ENCODE measurements around the gene TMEM190.

Gene TMEM190

DNA sequence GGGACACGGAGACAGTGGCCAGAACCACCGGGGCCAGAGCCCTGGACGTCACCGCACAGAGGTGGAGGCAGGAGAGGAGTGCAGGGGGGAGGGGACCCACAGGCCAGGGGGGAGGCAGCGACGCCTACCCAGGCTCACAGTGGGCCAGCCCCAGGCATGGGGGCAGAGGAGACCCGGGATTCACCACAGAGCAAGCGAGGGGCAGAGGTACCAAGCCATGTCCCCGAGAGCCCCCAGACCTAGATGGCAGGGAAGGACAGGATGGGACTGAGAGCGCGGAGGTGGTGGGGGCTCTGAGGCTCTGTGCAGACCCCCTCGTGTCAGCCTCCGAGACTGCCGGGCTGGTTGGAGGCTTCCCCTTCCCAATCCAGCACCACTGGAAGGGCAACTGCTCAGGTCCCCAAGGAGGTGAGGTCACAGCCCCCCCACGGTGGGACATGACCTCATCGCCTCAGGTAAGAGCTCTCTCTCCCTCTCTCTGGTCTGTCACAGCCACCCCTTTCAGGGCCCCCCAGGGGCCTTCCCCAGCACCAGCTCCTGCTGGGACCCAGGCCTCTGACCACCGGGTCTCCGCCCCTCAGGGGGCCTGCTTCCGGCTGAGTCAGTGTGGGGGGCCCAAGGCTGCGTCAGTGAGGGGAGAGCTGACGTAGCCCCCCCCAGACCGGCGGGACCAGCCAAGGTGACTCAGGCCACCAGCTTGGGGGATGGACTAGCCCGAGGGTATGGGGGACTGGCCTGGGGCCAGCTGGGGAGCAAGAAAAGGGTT, 4.1 kb upstream of the TMEM190 start:
- Histone ChIP-seq H3K9me3 (ENCODE audit: control insufficient read depth, insufficient read depth, low read length) (no peaks in the 10 kb centered on the region), H3K36me3 (ENCODE audit: insufficient read depth, low read length) (no peaks in the 10 kb centered on the region), H3K4me1 (ENCODE audit: insufficient read depth, low read length) (peaks cover 38% of the 10 kb centered on the region), H3K9ac (ENCODE audit: low read depth, low read length) (peak overlapping the region; percentile 25)

DNA sequence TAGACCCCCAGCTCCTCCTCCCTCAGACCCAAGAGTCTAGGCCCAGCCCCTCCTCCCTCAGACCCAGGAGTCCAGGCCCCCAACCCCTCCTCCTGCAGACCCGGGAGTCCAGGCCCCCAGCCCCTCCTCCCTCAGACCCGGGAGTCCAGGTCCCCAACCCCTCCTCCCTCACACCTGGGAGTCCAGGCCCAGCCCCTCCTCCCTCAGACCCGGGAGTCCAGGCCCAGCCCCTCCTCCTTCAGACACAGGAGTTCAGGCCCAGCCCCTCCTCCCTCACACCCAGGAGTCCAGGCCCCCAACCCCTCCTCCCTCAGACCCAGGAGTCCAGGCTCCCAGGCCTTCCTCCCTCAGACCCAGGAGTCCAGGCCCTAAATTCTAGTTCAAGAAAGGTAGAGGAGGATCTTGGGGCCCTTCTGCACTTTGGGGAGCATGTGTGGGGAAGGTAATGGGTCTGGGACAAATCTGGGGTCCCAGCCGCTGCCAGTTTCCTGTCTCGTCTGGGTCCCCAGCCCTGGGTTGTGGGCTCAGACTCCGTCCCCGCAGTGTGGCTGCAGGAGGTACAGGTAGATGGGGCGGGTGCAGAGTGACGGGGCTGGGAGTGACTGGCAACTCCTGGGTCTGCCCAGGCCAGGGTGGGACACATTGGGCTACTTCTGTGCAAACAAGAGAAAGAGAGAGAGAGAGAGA, 3.2 kb upstream of the TMEM190 start:
- peak overlapping the region; percentile 35; the same call in 1 of the 2 replicates for H3K9ac ChIP-seq (ENCODE audit: low read depth, low read length)
- H3K36me3 ChIP-seq (ENCODE audit: insufficient read depth, low read length): no peaks in the 10 kb centered on the region
- no peaks in the 10 kb centered on the region for H3K9me3 ChIP-seq (ENCODE audit: control insufficient read depth, insufficient read depth, low read length)
- peaks cover 42% of the 10 kb centered on the region for H3K4me1 ChIP-seq (ENCODE audit: insufficient read depth, low read length)

DNA sequence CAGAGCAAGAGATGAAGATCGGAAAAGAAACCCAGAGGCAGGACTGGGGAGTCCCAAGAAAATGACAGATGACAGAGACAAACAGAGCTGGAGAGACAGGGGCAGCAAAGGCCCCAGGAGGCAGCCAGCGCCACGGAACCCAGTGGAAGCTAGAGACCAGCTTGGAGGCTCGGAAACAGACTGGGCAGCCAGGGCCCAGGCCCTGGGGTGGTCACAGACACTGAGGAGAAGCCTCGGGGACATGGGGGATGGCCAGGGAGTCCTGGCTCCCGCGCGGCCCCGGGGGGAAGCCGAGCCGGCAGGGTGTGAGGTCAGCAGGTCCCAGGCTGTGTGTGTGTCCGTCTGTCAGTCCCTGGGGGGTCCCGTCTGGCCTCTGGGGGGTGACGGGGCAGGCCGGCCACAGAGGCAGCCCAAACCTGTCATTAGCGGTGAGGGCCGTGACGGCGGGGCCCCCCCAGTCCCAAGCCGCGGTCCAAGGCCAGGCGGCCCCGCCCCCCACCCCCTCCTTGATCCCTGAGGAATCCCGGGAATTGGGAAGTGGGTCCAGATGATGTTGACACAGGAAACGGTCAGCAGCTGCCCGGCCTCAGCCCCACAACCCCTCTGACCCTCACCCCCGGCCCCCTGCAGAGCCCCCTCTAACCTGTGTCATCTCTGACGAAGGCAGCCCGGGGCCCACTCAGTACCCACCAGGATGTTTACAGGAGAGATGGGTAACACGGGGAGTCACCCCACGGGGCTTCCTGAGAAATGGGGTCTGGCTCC, 2.5 kb upstream of the TMEM190 start:
- Histone ChIP-seq H3K9me3 (ENCODE audit: control insufficient read depth, insufficient read depth, low read length) (no peaks in the 10 kb centered on the region), H3K9ac (ENCODE audit: low read depth, low read length) (peak overlapping the region; percentile 35; the same call in 1 of the 2 replicates), H3K4me1 (ENCODE audit: insufficient read depth, low read length) (peaks cover 43% of the 10 kb centered on the region)

DNA sequence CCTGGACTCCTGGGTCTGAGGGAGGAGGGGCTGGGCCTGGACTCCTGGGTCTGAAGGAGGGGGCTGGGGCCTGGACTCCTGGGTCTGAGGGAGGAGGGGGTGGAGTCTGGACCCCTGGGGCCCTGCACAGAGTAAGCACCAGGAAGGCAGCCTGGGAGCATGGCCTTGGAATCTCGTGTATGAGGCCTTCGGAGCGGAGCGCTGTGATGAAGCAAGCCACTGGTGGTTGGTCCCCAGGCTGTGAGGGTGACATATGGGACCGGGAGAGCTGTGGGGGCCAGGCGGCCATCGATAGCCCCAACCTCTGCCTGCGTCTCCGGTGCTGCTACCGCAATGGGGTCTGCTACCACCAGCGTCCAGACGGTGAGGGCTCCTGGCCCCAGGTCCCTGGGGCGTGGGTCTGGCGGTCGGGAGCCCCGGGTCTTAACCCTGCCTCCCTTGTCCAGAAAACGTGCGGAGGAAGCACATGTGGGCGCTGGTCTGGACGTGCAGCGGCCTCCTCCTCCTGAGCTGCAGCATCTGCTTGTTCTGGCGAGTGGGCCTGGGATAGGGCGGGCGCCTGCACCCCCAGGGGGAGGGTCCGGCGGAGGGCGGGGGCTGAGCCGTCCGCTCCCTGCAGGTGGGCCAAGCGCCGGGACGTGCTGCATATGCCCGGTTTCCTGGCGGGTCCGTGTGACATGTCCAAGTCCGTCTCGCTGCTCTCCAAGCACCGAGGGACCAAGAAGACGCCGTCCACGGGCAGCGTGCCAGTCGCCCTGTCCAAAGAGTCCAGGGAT, 918 bp downstream of the TMEM190 start:
- Histone ChIP-seq H3K9me3 (ENCODE audit: control insufficient read depth, insufficient read depth, low read length) (no peaks in the 10 kb centered on the region), H3K9ac (ENCODE audit: low read depth, low read length) (peak overlapping the region; percentile 53; the same call in 1 of the 2 replicates), H3K36me3 (ENCODE audit: insufficient read depth, low read length) (no peaks in the 10 kb centered on the region), H3K4me1 (ENCODE audit: insufficient read depth, low read length) (peaks cover 40% of the 10 kb centered on the region; the same call in 1 of the 2 replicates)

More for the DNA sequence above, 2.5 kb upstream of the TMEM190 start:
- no peaks in the 10 kb centered on the region for H3K36me3 ChIP-seq (ENCODE audit: insufficient read depth, low read length)

DNA sequence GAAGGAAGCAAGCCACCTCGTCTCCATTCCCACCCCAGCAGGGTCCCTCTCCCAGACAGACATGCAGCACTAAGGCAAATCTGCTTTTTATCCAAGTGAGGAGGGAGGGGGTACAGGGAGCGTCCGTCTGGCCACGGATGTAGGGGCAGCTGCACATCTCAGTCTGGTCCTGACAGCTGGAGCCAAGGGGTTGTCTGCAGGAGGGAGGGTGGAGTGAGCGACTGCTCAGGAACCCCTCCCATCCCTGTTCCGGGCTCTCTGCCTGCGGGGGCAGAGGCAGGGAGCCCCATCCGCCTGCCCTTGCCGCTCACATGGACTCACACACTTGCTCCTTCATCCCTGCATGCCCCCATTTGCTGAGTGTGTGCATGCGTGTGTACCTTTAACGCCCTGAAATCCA, 2.5 kb downstream of the TMEM190 start:
- Histone ChIP-seq H3K36me3 (ENCODE audit: insufficient read depth, low read length) (no peaks in the 10 kb centered on the region), H3K4me1 (ENCODE audit: insufficient read depth, low read length) (peaks cover 31% of the 10 kb centered on the region; the same call in 1 of the 2 replicates), H3K9me3 (ENCODE audit: control insufficient read depth, insufficient read depth, low read length) (no peaks in the 10 kb centered on the region), H3K9ac (ENCODE audit: low read depth, low read length) (no peak overlapping the region)

DNA sequence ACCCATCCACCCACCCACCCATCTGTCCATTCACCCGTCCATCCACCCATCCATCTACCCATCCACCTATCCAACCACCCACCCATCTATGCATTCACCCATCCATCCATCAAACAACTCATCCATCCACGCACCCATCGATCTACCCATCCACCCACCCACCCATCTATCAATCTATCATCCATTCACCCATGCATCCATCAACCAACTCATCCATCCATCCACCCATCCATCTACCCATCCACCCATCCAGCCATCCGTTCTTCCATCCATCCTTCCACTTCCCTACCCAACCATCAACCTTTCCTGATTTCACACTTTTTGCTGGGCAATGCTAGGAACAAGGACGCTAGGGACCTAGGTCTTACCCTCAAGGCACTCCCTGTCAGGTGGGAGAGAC, 5.4 kb downstream of the TMEM190 start:
- no peaks in the 10 kb centered on the region for H3K9me3 ChIP-seq (ENCODE audit: control insufficient read depth, insufficient read depth, low read length)
- no peak overlapping the region for H3K9ac ChIP-seq (ENCODE audit: low read depth, low read length)
- peaks cover 12% of the 10 kb centered on the region; the same call in 1 of the 2 replicates for H3K4me1 ChIP-seq (ENCODE audit: insufficient read depth, low read length)
- H3K36me3 ChIP-seq (ENCODE audit: insufficient read depth, low read length): peaks cover 8% of the 10 kb centered on the region

DNA sequence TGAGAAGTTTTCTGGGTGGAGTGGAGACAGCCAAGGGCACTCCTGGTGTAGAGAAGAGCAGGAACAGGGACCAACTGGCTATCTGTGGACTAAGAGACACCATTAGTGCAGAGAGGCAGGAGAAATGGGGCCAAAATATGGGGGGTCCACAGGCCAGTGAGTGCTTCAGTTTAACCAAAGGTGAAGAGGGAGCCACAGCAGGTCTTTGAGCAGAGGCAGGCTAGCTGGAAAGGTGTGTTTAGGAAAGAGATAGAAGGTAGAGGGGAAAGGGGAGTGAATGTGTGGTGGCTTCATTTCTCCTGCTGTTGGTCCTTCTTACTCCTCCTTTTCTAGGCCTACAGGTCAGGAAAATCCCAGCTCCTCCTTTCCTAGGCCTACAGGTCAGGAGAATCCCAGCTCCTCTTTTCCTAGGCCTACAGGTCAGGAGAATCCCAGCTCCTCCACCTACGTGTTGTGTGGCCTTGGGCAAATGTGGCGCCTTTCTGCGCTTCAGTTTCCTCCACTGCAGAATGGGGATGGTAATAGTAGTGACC, 6.0 kb downstream of the TMEM190 start:
- Histone ChIP-seq H3K4me1 (ENCODE audit: insufficient read depth, low read length) (peaks cover 14% of the 10 kb centered on the region; the same call in 1 of the 2 replicates), H3K36me3 (ENCODE audit: insufficient read depth, low read length) (peaks cover 8% of the 10 kb centered on the region), H3K9me3 (ENCODE audit: control insufficient read depth, insufficient read depth, low read length) (no peaks in the 10 kb centered on the region), H3K9ac (ENCODE audit: low read depth, low read length) (no peak overlapping the region)

DNA sequence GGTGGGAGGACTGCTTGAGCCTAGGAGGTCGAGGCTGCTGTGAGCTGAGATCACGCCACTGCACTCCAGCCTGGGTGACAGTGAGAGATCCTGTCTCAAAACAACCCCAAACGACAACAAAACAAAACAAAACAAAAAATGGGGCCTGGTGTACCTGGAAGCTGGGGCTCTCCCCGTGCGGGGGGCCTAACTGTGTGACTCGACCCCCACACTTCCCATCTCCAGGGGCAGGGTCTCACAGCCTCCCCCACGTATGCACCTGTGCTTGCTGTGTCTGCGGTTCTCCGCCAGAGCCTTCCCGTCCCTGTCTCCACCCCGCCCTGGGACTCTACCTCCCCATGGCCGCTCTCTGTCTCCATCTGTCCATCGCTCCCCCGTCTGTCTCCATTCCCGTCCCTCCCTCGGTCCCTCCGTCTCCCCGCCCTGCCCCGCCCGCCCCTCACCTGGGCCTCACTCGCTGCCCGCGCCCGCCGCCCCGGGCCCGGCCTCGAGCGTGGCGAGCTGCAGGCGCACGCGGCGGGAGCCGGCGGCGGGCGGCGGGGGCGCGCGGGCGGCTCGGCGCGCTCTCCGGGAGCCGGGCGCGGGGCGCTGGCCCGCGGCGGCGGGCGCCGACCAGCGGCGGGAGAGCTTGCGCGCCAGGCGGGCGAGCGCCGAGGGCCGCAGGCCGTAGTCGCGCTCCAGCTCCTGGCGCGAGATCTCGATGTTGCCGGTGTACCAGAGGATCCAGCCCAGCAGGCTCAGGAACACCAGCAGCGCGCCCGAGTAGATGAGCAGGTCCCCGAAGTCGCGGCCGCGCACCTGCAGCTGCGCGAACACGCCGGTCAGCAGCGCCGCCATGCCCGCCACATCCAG, 6.9 kb downstream of the TMEM190 start:
- Histone ChIP-seq H3K36me3 (ENCODE audit: insufficient read depth, low read length) (peaks cover 8% of the 10 kb centered on the region), H3K9ac (ENCODE audit: low read depth, low read length) (peak overlapping the region; percentile 76), H3K9me3 (ENCODE audit: control insufficient read depth, insufficient read depth, low read length) (no peaks in the 10 kb centered on the region), H3K4me1 (ENCODE audit: insufficient read depth, low read length) (peaks cover 12% of the 10 kb centered on the region; the same call in 1 of the 2 replicates)

DNA sequence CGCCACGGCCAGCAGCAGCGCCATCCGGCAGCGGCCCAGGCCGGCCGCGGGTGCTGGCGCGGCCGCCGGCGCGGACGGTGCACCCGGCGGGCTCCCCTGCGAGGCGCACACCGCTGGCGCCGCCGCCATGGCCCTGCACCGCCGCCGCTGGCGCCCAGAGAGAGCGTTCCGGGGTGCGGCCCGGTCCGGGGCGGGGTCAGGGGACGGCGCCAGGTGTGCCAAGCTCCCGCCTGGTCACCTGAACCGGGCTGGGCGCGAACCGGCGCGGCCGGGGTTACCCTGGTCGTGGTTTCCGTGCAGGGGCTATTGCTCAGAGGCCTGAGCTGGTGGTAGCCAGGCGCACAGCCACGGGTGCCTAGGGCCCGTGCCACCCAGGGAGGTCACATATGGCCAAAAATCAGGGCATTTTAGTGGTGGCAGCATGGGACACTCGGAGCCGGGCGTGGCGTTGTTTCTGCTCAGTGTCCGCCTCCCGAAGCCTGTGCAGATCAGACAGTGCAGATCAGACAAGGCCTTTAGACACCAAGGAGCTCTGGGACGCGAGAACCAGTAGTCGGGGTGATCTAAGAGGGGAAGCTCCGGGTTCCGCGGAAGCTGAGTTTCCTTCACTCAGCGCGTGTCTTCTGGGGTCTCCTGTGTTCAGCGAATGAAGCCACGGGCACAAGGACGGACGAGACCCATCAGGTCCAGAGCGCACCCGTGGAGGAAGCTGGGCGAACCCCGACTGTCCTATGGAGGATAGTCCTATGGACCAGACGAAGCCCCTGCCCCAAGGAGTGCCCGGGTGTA, 7.7 kb downstream of the TMEM190 start, which contains the start of gene TMEM238:
TMEM238 (minus strand) TSS at position 162 of the 789 bp plus-strand sequence; CDS start at position 129, 33 bp downstream.
- no peaks in the 10 kb centered on the region for H3K9me3 ChIP-seq (ENCODE audit: control insufficient read depth, insufficient read depth, low read length)
- peaks cover 11% of the 10 kb centered on the region; the same call in 1 of the 2 replicates for H3K4me1 ChIP-seq (ENCODE audit: insufficient read depth, low read length)
- peak within 1 kb of the TSS; percentile 76 for H3K9ac ChIP-seq (ENCODE audit: low read depth, low read length)
- H3K36me3 ChIP-seq (ENCODE audit: insufficient read depth, low read length): peaks cover 12% of the 10 kb centered on the region

DNA sequence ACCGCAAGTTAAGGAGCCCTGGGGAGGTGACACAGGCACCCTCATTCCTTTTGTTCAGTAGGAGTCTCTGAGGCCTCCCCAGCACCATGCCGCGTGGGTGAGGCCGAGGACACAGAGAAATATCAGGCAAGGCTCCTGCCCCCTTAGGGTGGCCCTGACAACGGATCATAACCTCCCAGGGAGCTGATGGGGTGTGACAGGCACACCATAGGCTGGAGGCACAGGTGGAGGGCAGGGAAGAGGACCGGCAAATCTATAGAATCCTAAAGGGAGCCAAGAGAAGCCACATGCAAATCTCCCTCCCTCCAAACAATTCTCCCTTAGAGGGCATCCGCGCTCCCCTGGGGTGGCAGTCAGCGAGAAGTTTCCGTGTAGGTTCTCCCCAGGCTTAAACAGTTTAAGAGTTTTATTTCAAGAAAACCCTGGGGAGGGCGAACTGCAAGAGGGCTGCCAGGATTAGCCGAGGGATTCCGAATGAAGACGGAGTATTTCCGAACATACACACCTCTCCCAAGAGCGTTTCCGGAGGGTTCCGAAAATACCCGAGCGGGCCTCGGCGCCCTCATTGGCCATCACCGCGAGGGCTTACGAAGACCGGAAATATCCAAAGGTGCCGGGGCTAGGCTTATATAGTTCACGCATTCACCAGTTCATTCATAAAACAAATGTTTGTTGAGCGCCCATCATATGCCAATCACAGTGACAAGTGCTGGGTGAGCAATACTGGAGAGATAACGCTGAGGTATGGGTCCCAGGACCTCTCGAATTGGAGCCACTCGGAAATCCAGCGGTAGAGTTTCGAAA, 8.5 kb downstream of the TMEM190 start:
- peaks cover 12% of the 10 kb centered on the region for H3K36me3 ChIP-seq (ENCODE audit: insufficient read depth, low read length)
- H3K9ac ChIP-seq (ENCODE audit: low read depth, low read length): peak overlapping the region; percentile 76
- peaks cover 8% of the 10 kb centered on the region; the same call in 1 of the 2 replicates for H3K4me1 ChIP-seq (ENCODE audit: insufficient read depth, low read length)
- no peaks in the 10 kb centered on the region for H3K9me3 ChIP-seq (ENCODE audit: control insufficient read depth, insufficient read depth, low read length)

DNA sequence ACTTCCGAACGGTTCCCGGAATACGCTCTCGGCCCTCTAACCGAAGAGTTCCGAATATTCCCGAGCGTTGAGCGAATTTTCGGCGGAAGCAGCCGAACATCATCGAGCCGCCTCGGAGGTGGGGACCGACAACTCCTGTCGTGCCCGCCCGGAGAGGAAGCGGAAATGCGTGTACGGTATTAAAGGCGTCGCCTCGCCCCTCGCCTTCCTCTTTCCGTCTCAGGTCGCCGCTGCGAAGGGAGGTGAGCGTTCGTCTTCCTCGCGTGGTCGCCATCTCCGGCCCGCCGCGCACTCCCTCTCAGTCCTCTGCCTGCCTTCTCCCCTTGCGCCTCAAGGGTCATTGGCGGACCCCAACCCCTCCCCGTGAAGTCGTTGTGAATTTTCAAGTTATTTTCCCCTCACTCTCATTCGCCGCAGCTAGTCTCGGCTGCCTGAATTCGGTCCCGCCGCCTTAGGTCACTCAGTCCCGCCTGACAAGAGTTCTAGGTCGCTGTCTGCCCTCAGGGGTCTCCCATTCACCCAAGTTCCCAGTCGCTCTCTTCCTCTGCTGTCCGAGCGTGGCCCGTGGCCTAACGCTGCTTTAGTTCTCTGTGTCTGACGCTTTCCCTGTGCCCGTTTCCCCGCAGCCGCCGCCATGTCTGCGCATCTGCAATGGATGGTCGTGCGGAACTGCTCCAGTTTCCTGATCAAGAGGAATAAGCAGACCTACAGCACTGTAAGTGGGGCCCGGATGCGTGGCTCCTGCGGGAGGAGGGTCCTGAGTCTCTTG, 9.3 kb downstream of the TMEM190 start, which contains the start of gene RPL28:
RPL28 (plus strand) TSS at position 209 of the 769 bp plus-strand sequence; CDS start at position 635, 426 bp downstream.
- Histone ChIP-seq H3K9me3 (ENCODE audit: control insufficient read depth, insufficient read depth, low read length) (no peaks in the 10 kb centered on the region), H3K9ac (ENCODE audit: low read depth, low read length) (peak within 1 kb of the TSS; percentile 76), H3K36me3 (ENCODE audit: insufficient read depth, low read length) (peaks cover 12% of the 10 kb centered on the region), H3K4me1 (ENCODE audit: insufficient read depth, low read length) (peaks cover 8% of the 10 kb centered on the region; the same call in 1 of the 2 replicates)

Data from ES-I3 (cell line).